Stimulated activated CD4-positive, alpha-beta T cell treated with anti-CD3 and anti-CD28 coated beads, Interleukin-15, amount 100 ng/mL, for 24 hours (primary cell): ENCODE measurements around the gene FOXP1.

ENCODE experiments used
- DNase-seq: peaks from one replicate; pipeline ENCODE4 v3.0.0-alpha.2; 2020

FOXP1 gene

DNA sequence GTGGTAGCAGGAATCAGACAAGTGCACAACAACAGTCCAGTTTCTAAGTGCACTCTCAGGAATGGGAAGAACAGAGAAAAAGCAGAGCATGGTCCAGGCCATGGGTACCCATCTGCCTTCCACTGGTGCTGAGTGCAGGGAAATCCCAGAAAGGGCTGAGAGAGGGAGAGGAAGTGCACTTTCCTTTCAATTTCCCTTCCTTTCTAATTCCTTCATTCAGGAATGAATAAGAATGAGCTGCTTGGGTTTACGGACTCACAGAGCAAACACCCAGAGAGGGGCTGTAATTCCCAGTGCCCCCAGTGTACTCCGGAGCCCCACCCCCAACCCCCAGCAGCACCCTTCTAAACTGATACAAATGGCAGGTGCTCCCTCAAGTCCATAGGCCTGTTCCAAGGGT lies 300.6 kb downstream of the FOXP1 start:
- no peak for DNase-seq

DNA sequence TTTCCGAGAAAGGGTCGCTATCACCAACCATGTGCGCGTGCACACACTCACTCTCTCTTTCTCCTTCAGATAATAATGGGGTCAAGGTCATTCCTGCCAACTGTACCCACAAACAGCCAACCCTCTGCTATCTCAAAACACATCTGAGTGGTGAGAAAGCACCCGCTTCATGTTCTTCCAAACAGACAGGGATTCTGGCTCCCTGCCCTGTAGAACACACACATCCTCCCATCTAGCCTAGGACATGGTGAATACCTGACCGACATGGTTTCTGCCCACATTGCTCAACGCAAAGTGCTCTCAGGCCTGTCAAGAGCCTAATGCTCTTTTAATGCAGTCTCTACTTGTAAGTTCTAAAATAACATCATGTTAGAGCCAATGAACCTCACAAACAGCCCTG lies 302.2 kb downstream of the FOXP1 start:
- DNase-seq: no peak

DNA sequence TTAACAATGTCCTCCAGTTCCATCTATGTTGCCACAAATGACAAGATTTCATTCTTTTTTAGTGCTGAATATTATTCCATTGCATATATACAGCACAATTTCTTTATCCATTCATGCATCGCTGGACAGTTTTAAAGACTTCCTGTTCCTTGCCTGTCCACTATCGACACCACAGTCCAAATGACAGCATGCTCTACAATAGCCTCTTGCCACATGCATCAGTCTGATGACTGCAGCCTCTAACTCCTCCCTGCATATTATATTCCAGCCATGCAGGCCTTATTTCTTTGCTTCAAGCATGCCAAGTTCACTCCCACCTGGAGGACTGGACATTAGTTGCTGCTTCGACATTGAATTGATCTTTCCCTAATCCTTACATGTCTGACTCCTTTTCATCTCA lies 306.2 kb downstream of the FOXP1 start:
- no peak for DNase-seq

DNA sequence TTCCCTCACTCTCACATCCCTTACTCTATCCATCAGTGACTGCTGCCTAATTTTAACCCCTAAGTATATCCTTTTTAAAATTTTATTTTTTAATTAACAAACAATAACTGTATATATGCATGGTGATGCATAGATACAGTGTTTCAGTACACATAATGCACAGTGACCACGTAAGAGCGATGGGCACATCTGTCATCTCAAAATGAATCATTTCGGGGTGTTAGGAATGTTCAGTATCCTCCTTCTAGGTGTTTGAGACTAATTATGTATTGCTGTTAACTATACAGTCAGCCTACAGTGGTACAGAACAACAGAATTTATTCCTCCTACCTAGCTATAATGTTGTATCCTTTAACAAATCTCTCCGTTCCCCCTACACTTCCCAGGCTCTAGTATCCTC lies 307.0 kb downstream of the FOXP1 start:
- DNase-seq: no peak

DNA sequence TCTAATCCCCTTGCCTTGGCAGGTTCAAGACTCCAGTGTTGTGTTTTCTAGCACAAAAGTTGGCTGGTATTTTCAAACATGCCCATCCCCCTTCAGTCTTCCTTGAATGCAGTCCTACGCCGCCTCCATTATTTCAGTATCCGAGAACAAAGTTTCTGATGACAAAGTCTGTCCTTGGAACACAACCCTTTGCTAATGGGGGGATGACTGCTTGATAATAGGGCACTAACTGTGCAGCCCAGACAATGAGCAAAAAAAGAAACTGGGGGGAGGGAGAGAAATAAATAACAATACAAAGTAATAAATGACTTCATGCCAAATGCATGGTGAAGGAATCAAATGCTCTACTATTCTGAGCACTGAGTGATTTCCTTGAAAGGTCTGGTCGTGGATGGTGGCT lies 310.1 kb downstream of the FOXP1 start:
- DNase-seq: no peak

DNA sequence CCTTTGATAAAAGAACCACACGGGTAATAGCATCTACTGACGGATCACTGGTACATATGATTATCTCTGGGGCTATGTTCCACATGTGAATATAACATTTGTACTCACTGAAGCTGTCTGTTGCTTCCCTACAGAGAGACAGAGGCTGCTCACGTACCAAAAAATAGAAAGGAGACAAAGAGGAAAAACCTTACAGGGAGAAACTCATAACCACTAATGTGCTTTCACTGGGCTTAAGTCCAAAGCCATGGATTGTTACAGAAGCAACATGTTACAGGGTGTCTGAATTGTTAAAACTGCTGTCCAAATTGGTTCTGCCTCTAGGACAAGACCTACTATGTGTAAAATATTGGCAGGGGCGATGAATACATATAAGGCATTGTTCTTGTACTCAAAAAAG lies 311.9 kb downstream of the FOXP1 start:
- no peak for DNase-seq

DNA sequence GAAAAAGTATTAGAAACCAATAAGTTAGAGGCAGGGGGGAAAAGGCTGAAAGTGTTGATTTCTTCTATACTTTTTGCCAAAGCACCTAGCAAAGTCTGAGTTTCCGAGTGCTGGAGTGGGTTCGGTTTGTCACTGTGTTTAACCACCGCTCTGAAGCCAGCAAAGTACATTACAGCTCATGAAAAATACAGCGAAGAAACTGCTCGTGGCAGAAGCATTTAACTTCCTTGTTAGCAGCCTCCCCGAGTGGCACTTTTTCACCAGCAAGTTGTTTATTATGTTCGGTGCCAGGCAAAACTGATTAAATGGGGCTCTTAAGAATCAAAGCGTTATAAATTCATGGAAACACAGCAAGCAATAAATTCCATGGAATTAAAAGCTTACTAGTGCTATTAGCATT lies 313.6 kb downstream of the FOXP1 start:
- no peak for DNase-seq

DNA sequence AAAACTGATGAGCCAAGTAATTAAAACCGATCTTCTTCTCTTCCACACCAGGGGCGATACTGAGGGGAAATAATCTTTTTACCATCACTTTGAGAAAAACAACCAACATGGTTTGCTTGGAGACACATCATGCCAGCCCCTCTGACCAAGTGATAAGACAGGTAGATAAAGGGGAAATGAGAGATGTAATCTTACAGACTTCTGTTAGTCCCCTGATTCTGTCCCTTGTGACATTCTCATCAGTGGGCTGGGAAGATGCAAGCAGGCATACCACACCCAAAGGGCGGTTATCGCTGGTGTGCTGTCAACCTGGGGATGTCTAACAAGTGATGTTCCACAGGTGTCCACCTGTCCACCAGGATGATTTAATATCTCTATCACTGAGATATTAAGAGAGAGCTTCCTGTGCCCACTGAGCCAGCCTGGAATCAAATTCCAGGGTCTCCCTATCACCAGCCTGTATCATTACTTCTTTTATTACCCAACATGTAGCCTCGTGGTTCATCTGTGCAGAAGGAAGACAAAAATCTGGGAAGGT lies 315.0 kb downstream of the FOXP1 start:
- DNase-seq: no peak

DNA sequence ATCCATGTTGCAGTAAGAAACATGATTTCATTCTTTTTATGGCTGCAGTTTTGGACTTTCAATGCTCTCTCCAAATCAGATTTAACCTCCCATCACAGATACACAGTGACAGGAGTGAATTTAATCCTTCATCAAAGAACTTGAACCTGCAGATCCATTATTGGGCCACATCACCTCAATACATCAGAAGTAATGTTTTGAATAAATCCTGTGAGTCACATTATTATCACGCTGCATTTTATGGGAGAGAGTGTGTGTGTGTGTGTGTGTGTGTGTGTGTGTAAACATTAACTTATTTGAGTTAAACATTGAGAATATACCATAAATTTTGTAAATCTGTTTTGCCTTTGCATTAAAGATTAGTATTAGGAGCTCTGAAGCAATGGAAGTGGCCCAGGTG lies 316.7 kb downstream of the FOXP1 start:
- no peak for DNase-seq

DNA sequence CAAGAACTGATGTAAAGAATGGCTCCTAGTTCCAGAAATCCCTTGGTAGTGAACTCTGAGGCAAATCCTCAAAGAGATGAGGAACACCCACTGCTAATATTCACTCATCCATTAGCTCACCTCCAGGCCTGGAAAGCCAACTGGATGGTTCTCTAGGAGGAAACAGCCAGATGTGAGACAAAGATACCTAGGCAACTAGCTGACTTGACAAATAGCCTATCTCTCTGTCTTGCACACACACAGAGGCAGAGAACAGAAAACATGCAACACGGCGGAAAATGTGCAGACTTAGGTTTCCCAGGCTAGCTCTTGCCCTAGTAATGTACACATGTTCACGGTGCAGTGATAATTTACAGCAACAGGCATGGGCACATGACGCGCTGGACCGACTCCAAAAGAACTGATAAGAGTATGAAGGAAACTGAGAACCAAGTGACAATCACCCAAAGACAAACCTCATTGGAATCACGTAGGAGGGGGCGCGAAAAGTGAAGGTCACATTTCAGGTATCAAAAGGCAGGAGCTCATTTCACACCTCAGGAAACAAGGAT lies 318.1 kb downstream of the FOXP1 start:
- DNase-seq: peak; percentile 33

DNA sequence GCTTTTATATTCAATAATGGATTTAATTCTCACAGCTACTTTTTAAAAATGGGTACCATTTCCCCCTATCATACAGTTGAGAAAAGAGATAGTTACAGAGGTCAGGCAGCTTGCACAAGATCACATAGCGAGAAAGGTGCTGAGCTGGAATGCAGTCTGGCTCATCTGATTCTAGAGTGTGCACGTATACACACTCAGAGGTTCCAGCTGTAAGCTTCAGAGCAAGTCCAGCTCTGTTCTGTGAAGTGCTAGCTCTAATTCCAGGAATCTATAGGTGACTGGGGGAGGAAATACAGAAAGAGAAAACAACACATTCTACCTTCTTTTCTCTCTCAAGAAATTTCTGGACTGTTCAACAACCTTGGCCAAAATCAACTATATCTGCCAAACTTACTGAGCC lies 318.7 kb downstream of the FOXP1 start:
- no peak for DNase-seq

DNA sequence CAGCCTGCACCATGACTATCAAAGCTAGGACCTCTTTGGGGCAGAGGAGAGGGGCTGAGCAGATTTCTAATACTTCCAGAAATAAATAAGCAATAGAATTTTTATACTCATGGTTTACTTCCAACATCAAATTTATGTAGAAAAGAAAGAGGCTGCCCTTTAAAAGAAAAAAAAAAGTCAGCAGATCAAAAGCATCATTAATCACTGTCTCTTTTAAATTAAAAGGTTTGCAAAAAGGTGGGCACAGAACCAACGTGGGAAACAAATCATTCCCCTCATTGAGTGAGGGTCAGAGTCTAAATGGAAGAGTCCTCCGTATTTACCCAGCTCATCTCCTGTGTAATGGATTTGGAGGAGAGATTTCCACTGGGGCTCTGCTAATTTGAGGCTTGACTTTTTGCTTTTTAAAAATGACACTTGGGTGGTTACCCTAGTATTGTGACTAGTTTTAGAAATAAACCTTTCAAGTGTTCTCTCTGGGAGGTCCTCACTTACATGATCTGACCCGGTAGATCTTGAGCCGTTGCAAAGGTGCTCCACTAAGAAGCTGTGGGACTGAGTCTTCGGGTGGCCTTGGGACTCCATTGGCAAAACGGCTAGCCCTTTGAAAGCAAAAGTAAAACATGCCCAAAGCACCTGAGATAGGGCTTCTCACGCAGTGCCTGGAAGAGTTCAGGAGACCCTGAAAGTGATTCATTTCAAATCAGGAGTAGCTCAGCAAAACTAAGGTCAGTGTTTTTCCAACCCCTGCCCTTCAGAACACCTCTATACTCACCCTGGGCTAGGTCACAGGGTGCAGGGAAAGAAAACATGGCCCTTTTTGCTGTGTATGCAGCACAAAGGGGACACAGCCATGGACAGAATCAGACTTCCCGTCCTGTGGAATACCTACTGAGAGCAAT lies 320.9 kb downstream of the FOXP1 start:
- no peak for DNase-seq

DNA sequence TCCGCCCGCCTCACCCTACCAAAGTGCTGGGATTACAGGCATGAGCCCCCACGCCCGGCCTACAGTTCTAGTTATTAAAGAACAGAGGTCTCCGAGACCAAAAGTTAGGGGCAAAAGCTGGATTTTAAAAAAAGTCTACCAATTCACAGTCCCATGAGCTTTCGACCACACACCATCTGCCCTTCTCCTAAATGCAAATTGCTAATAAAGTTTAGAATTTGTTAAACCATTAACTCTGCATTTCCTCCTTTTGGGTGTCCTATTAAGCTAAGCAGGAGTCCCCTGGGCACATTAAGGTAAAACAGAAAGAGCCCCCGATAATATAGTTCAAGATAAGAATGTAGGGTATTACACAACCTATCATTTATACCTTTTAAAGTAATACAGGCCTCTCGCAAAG lies 322.7 kb downstream of the FOXP1 start:
- no peak for DNase-seq

DNA sequence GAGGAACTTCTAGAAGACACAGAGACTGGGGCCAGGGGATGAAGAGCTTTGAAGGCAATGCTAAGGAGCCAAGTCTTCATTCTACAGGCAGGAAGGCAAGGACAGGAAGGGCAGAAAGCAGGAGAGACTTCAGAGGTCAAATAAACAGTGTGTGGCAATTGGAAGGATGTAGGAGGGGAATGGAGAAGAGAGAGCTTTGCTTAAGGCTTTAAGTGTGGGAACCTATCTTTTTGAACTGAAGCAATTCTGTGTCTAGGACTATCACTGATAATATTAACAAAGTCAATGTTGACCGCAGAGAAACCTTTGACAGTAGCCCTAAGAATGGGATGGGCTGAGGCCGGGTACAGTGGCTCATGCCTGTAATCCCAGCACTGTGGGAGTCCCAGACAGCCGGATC lies 325.0 kb downstream of the FOXP1 start:
- no peak for DNase-seq

DNA sequence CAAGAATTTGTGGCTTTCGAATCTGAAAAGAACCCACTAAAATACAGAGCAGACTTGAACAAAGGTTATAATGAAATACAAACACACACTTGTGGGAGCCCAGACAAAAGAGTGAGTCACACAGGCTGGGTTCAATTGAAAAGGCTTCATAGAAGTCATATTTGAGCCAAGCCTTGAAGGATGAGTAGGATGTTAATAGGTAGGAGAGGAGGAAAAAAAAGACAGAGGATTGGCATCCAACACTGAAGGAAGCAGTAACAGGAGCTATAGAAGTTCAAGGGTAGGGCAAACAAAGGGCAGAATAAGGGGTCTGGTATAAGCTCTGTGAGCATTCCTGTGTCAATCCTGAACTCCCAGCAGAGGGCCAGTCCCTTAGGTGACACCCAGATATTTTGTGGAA lies 325.4 kb downstream of the FOXP1 start:
- DNase-seq: no peak

DNA sequence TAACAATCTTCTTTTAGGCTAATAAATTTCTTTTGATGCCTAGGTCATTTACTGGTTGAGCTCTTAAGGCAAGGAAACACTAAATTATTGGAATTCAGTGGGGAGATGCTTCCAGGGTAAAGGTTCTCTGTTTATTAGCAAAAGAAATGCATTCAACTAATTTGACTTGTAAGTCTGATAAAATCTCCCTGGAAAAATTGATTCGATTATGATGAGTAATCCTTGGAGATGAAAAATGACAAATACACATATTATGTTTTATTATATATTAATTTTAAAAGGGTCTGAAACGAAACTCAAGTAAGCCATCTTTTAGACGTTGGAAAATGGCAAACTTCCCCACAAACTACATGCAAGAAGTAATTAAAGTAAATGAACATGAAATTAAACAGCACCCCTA lies 328.0 kb downstream of the FOXP1 start:
- DNase-seq: no peak

DNA sequence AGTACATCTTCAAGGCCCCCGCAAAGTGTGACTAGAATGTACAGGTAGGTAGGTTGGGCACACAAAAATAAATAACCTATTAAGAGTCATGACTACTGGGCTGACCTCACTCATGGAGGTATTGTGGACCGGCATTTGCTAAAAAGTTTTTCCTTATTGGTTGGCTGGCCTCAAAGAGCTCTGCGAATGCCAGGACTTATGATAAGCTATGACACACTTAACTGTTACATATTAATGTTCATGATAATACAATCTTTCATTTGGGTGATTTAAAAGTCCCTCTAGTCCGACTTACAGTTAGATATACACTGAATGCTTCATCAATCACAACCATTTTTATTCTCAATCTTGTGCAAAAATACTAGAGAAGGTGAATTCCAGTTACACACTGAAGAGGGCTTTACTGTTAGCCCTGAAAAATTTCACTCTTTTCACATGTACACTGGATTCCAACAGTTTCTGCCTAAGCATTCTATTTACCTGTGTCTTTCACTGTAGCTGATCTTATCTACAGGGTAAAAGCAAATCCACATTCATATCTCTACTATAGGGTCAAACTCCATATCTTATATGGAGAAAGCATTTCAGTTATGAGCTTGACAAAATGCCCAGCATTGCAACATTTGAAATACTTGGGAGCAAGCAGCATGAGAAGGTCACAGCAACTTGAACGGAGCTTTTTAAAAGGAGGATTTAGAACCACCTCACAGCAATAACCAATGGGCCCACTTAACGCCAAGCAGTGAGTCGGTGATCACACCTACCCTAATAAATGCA lies 329.1 kb downstream of the FOXP1 start:
- no peak for DNase-seq

DNA sequence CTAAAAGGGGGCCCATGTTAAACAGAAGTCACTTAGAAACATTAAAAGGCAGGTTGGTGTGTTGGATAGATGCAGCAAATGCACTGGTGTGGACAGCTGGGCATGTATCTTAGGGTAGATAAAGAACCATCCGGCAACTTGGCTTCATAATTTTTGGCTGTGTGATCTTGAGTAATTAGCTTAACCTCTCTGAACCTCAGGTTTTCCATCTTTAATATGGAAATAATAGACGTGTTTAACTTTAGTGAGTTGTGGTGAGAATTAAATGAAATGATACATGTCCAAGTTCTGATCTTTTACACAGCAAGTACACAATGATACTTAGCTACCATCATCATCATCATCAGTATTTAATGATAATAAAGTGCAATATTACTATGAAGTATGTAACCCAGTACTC lies 330.4 kb downstream of the FOXP1 start:
- no peak for DNase-seq

DNA sequence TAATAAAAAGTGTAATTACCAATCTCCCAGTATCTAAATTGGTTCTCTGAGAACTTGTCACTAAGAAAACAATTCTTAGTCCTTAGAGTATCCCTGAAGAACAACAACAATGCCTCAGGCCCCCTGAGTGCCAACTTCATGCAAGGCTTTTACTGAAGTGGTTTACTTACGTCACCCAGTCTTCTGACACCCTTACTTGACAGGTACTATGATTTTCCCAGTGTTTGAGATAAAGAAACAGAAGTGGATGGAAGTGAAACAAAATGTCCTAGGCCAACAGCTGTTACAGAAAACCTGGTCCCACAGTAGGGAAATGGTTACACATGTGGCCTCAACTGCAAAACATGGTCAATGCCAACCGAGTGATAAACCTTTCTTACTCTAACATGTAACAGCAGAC lies 331.1 kb downstream of the FOXP1 start:
- no peak for DNase-seq

DNA sequence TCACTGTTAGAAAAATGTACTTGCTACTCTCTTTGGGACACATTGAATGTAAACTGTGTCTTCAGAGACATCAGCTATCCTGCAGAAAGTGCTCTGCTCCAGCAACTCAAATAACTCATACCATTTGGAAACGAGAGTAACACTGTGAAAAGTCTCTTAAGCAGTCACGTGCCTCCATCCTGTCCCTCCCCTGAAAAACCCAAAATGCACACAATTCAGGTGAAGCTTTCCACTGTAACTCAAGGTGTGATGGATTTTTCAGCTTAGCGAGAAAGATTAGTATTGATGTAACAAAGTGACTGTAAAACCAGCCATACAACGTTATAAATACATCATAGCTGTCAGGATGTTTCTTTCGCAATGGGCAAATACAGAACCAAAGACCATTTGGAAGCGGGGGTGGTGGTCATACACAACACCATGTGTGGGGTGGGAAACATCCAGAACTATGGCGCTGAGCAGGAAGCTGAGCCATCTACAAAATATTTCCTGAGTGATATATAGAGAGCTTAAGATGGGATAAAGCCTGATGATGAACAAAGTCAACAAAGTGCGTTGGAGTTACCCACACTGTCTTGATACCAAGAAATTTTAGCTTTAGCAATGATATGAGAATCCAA lies 332.3 kb downstream of the FOXP1 start:
- no peak for DNase-seq

DNA sequence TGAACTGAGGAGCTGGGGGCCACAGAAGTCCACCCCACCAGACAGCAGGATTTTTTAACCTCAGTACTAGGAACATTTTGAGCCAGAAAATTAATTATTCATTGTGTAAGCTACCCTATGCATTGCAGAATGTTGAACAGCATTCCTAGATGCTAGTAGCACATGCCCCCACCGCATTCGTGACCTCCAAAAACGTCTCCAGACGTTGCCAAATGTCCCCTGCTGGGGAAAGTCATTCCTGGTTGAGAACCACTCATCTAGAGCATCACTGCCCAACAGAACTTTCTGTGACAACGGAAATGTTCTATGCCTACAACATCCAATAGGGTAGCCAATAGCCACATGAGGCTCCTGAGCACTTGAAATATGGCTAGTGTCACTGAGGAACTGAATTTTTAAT lies 333.5 kb downstream of the FOXP1 start:
- DNase-seq: no peak

DNA sequence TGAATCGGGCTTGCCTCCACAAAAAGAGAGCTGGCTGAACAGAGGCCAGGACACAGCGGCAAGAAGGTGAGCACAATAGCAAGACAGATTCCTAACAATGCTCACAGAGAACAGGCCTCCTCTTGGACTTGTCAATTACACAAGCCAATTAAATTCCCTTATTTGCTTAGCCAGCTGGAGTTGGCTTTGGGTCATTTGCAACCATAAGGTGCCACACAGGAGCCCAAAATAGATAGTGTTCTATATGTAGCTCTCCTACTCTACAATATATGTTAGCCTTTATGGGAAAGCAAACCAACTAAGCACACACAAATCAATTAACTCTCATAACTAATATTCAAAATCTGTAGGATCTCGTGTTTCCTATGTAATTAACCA lies 335.6 kb downstream of the FOXP1 start:
- DNase-seq: no peak

DNA sequence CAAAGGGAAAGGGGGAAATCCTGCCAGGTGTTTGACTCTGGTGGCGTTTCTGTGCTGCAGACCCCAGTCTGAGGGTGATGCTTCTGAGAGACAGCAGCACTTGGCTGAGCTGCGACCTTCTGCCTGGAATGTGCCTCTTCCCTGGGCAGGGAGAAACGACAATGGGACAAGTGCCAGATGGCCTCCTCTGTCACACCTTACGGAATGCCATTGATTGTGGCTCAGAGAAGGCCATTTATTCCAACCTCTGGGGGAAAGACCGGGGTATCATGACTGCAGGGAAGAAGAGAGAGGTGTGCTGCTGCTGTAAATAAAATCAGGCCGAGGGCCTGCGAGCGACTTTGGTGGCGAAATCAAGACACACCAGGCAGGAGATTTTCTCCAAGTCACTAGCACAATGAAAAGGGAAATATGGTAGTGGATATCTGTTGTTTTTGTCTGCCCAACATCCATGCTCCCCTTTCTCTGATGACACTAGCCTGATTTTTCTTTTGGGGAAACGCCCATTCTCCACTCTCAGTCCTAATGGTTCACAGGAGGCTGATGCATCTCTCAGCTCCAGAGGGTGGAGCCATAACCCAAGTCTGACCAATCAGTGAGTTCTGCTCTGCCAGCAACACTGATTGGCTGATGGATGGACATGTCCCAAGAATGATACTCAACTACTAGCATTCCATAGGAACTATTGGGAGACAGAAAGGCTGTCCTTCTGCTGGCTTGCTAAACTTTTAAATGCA lies 336.1 kb downstream of the FOXP1 start:
- no peak for DNase-seq
